Adrenal gland (tissue), 5 donors: ENCODE measurements around the gene REC8.

Source experiments
- POLR2A ChIP-seq, 2 donors: fragments of 450-650 bp; IDR thresholded peaks; one replicate each; pipeline ENCODE4 v1.6.1; 2017; ENCODE audit warnings: antibody characterized with exemption in 2 of 2, mild to moderate bottlenecking in 2 of 2, moderate library complexity in 1 of 2
- TF ChIP-seq, protein P1 (sequence below), 6 experiments: fragments of 450-650 bp in 4 of 6; fragments of 200-600 bp in 2 of 6; sonication (generic) in 1 of 6; IDR thresholded peaks; 1 replicate in 5 of 6; 2 replicates in 1 of 6; pipeline versions ENCODE4 v1.5.1 to v1.8.0; 2016 to 2021; ENCODE audit warnings: antibody characterized with exemption in 6 of 6, mild to moderate bottlenecking in 2 of 6, moderate library complexity in 1 of 6
- donor health status: DM: no; HTN: no; CAD: no.

DNA sequence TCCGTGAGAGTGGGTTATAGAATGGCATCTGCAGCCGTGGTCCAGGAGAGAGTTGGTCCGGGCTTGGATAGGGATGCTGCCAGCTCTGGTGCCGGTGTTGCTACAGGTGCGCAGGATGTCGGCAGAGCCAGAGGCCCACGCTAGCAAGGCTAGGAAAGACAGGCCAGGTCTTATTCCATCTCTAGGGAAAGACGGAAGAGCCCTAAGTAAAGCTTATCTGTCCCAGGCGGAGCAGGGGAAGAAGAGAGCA lies 36.4 kb upstream of the REC8 start:
- TF ChIP-seq, protein P1, sequence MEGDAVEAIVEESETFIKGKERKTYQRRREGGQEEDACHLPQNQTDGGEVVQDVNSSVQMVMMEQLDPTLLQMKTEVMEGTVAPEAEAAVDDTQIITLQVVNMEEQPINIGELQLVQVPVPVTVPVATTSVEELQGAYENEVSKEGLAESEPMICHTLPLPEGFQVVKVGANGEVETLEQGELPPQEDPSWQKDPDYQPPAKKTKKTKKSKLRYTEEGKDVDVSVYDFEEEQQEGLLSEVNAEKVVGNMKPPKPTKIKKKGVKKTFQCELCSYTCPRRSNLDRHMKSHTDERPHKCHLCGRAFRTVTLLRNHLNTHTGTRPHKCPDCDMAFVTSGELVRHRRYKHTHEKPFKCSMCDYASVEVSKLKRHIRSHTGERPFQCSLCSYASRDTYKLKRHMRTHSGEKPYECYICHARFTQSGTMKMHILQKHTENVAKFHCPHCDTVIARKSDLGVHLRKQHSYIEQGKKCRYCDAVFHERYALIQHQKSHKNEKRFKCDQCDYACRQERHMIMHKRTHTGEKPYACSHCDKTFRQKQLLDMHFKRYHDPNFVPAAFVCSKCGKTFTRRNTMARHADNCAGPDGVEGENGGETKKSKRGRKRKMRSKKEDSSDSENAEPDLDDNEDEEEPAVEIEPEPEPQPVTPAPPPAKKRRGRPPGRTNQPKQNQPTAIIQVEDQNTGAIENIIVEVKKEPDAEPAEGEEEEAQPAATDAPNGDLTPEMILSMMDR (IDR thresholded peaks at IDR 0.05), result no peak
- TF ChIP-seq POLR2A (IDR thresholded peaks at IDR 0.05), result no peak
